Stimulated activated CD8-positive, alpha-beta memory T cell treated with anti-CD3 and anti-CD28 coated beads, Interleukin-4, amount 100 ng/mL, for 24 hours (primary cell): ENCODE measurements around the gene ABCA9.
"Not testable (repeated sequence)": the region's sequence is repeated elsewhere in the genome, so short reads cannot be mapped to it uniquely, and the experiment has no call there.

Source experiments
- DNase-seq: peaks from one replicate; pipeline ENCODE4 v3.0.0-alpha.2; 2020; ENCODE audit warnings: low read depth

ABCA9 gene

GRCh38 chr17:68954146-68954896 lies 106.4 kb downstream of the ABCA9 start:
- DNase-seq, result no peak

- DNase-seq, result no peak
Observed at GRCh38 chr17:68953340-68953997, 107.3 kb downstream of the ABCA9 start.

DNA sequence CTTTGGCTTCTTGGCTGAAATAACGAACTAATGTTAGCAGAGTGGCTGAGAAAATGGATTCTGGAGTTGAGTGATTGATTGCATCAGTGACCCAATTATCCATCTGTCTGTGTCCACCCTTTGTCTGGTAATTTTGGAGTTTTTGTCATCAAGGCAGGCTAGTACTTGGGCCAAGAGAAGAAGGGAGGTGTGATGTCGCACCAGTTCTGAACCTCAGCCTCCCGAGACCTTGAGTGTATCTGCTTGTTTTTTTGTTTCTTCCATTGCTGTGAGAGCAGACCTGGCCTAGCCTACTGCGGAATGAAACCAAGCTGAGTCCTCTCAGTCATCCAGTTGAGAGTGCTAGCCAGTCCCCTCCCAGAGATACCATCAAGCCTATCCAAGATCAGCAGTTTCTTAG lies 110.0 kb downstream of the ABCA9 start:
- no peak for DNase-seq

DNA sequence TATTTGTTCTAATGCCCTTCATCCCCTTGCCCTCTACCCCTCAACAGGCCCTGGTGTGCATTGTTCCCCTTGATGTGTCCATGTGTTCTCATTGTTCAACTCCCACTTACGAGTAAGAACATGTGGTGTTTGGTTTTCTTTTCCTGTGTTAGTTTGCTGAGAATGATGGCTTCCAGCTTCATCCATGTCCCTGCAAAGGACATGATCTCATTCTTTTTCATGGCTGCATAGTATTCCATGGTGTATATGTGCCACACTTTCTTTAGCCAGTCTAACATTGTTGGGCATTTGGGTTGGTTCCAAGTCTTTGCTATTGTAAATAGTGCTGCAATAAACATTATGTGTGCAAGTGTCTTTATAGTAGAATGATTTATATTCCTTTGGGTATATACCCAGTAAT lies 112.9 kb downstream of the ABCA9 start:
- DNase-seq, result not testable (repeated sequence)

DNA sequence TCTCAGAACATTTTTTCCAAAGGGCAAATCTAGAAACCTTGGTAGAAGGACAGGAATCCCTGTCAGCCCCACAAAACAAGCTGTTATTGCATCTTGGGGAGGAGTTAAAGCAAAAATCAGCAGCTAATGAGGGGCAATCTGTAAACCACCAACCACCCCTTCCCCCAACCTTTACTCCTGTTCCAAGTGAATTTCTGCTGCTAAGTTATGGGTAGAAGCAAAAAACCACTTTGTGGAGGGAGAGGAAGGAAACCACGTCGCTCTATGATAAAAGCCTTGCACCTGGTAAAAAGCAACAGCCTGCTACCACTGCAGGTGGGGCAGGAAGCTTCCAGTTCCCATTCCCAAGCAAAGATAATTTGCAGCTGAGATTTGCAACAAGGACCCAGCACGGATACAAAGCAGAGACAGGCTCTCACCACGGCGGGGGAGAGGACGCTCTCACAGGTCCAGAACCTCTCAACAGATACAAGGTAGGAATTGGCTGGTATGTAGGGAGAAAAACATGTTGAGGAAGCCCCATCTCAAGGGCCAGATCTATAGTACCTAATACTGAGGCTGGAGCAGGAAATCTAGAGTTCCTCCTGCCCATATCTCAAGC lies 116.2 kb downstream of the ABCA9 start:
- DNase-seq, result no peak

- DNase-seq, result not testable (repeated sequence)
Observed at GRCh38 chr17:68943812-68944182, 116.9 kb downstream of the ABCA9 start.

DNA sequence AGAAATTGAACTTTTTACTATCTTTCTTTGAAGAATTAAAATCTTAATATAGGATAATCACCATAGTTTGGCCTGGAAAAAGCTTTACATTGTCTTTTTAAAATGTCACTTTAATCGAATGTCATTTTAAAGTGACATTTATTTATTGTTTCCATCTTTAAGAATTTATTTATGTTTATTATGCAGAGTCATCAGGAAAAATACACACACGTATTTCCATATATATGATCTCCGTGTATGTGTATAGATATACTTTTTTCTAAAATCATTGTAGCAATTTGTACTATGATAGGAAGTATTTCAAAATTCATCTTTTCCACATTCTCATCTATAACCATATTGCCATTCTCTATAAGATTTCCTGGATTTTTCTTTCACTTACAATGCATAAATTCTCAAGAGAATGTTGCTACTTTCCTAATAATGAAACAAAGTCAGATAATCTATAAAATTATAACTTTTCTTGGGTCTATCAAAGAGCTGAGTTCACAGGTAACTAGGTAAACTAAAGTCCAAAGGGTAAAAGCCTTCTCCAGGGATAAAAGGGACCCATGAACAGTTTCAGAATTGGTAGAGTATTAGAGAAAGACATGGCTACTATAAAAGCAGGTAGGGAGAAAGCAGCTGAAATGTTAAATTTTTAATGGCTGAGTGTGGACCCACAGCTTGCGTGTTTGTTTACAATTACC lies 117.5 kb downstream of the ABCA9 start:
- no peak for DNase-seq

- DNase-seq, result no peak
Observed at GRCh38 chr17:68942389-68942788, 118.3 kb downstream of the ABCA9 start.

- no peak for DNase-seq
Observed at GRCh38 chr17:68941761-68942160, 119.0 kb downstream of the ABCA9 start.

DNA sequence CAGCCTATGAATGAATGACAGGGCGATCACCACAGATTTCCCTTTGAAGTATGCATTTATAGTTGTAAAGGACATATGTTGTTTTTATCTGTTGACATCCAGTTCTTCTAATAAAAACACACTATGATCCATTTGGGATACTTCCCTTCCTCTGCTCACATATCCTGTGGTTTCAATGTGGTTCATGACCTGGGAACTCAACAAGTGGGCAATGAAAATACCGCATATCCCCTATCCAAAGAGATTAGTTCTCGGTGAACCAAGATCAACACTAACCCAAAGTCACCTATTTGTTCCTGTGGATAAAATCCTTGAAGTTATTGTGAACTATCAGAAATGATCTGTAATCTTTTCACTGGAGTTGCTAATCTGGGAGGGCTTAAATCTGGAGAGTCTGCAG lies 121.5 kb downstream of the ABCA9 start:
- no peak for DNase-seq

GRCh38 chr17:68937890-68938514 lies 122.7 kb downstream of the ABCA9 start:
- DNase-seq, result no peak

DNA sequence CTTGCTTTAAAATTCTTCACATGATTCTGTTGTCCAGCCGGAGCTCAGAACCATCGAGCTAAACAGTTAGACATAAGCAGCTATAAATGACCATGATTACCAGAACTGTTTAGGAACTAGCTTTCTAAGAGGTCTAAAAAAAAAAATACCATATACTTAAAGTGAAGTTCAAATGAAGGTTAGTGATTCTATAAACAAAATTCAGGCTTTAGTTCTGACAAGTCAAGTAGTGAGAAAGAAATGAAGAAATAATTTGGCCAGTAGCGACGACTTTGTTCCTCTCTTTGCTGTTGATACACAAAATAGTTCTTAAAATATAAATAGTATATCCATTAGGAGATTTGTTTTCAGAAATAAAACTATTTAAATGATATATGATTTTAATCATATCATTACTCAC lies 133.2 kb downstream of the ABCA9 start:
- DNase-seq, result no peak

GRCh38 chr17:68924793-68925720 lies 135.7 kb downstream of the ABCA9 start:
- DNase-seq, result no peak
